Stomach (tissue), 4 donors: ENCODE data around the gene OPCML.

Source experiments
- CTCF ChIP-seq, 7 experiments: fragments of 450-650 bp in 4 of 7; fragments of 200-600 bp in 3 of 7; sonication (generic) in 3 of 7; IDR thresholded peaks; one replicate each; pipeline ENCODE4 v1.5.1; 2016 to 2019; ENCODE audit warnings: antibody characterized with exemption in 7 of 7, control low read depth in 2 of 7, mild to moderate bottlenecking in 1 of 7
- EP300 ChIP-seq: sonication (generic); formaldehyde crosslinking; IDR thresholded peaks from one replicate; pipeline ENCODE4 v1.6.1; 2017; ENCODE audit warnings: antibody characterized with exemption
- POLR2A ChIP-seq, 4 donors: fragments of 450-650 bp; IDR thresholded peaks; one replicate each; pipeline ENCODE4 v1.6.1; 2016; ENCODE audit warnings: antibody characterized with exemption in 4 of 4, control low read depth in 2 of 4, mild to moderate bottlenecking in 1 of 4, moderate library complexity in 1 of 4
- POLR2AphosphoS5 ChIP-seq, 3 donors: sonication (generic); formaldehyde crosslinking; IDR thresholded peaks; one replicate each; pipeline ENCODE4 v1.6.1; 2016; ENCODE audit warnings: antibody characterized with exemption in 3 of 3

GRCh38 chr11:132595711-132596134 lies 936.6 kb downstream of the OPCML start:
- TF ChIP-seq EP300 (no peak), CTCF (IDR thresholded peaks at IDR 0.05) (no peak), POLR2A (IDR thresholded peaks at IDR 0.05) (no peak), POLR2AphosphoS5 (IDR thresholded peaks at IDR 0.05) (peak in 1 of 3 donors; percentile 44)
